Vagina (tissue), 2 donors: ENCODE results near the gene CTBP1. TPM values are rescaled to one million over a fixed set of nuclear protein-coding genes. Genes with fewer than 3 reads are reported as not detected.
A peak's percentile ranks its signal among the peaks of the same experiment; 100 is the strongest.

Source experiments
- DNase-seq, 2 donors: peaks; one replicate each; pipeline ENCODE4 v3.0.0-alpha.2; 2017; ENCODE audit errors: extremely low spot score in 2 of 2
- H3K27ac ChIP-seq: fragments of 200-600 bp; sonication (generic); one replicate; pipeline ENCODE4 v1.5.1; 2019
- H3K27me3 ChIP-seq: fragments of 200-600 bp; sonication (generic); one replicate; pipeline ENCODE4 v1.5.1; 2019
- H3K36me3 ChIP-seq, 2 donors: fragments of 200-600 bp; sonication (generic); one replicate each; pipeline ENCODE4 v1.5.1; 2017 to 2019
- H3K4me1 ChIP-seq: fragments of 200-600 bp; sonication (generic); one replicate; pipeline ENCODE4 v1.5.1; 2019
- H3K4me3 ChIP-seq, 2 donors: fragments of 200-600 bp; sonication (generic); 1 replicate in 1 of 2; 2 replicates in 1 of 2; pipeline ENCODE4 v1.5.1; 2016 to 2019
- H3K9me3 ChIP-seq: fragments of 200-600 bp; sonication (generic); one replicate; pipeline ENCODE4 v1.5.1; 2019
- POLR2A ChIP-seq, 2 donors: fragments of 450-650 bp; IDR thresholded peaks; one replicate each; pipeline ENCODE4 v1.6.1; 2017; ENCODE audit warnings: antibody characterized with exemption in 2 of 2, mild to moderate bottlenecking in 2 of 2, moderate library complexity in 2 of 2
- POLR2AphosphoS5 ChIP-seq, 2 donors: sonication (generic); formaldehyde crosslinking; IDR thresholded peaks; one replicate each; pipeline ENCODE4 v1.9.0; 2017; ENCODE audit warnings: antibody characterized with exemption in 2 of 2, mild to moderate bottlenecking in 2 of 2, low read depth in 1 of 2; ENCODE audit not compliant: insufficient read depth in 1 of 2
- intact Hi-C: fragments of 100-400 bp; cut with DNase I; formaldehyde crosslinking; loops from one replicate; pipeline ENCODE4 v1.15.1; 2023
- total RNA-seq: library from RNA; depleted of rRNA; stranded (reverse); fragments of >200 nt; gene quantifications from one replicate; pipeline ENCODE4 v1.2.3, GENCODE V29; 2016
- TF ChIP-seq, protein P1 (sequence below), 3 experiments: fragments of 450-650 bp in 2 of 3; fragments of 200-600 bp in 1 of 3; sonication (generic) in 1 of 3; IDR thresholded peaks; one replicate each; pipeline ENCODE4 v1.5.1; 2017 to 2019; ENCODE audit warnings: antibody characterized with exemption in 3 of 3, mild to moderate bottlenecking in 2 of 3, moderate library complexity in 2 of 3

The CTBP1 gene
- total RNA-seq, 1 donor from 2014 or later = 93.1 TPM

DNA sequence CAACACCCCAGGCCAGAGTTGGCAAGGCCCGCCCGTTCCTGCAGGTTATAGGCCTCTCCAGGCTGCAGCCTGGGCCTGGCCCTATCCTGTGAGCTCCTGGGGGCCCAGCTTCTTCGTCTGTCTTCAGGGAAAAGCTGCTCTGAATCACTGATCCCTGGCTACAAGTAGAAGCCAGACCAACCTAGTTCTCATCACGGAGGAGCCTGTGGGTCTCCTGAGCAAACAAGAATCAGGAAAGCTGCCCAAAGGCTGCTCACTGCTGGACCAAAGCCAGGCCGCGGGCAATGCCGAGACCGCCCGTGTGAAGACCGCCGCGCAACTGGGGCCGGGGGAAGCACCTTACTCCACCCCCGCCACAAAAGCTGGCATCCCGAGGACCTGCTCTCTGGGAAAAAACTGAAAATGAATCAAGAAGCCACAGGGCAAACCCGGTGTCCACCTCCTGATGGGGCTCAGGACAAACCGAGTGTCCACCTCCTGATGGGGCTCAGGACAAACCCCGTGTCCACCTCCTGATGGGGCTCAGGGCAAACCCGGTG, 12.8 kb downstream of the CTBP1 start:
- DNase-seq = no peak
- Histone ChIP-seq H3K4me3 (no peak overlapping the region), H3K9me3 (no peaks in the 10 kb centered on the region), H3K27me3 (no peaks in the 10 kb centered on the region), H3K27ac (no peak overlapping the region), H3K4me1 (peaks cover 49% of the 10 kb centered on the region), H3K36me3 (peaks cover 0 to 59% of the 10 kb centered on the region in 2 donors)
- TF ChIP-seq, protein P1, sequence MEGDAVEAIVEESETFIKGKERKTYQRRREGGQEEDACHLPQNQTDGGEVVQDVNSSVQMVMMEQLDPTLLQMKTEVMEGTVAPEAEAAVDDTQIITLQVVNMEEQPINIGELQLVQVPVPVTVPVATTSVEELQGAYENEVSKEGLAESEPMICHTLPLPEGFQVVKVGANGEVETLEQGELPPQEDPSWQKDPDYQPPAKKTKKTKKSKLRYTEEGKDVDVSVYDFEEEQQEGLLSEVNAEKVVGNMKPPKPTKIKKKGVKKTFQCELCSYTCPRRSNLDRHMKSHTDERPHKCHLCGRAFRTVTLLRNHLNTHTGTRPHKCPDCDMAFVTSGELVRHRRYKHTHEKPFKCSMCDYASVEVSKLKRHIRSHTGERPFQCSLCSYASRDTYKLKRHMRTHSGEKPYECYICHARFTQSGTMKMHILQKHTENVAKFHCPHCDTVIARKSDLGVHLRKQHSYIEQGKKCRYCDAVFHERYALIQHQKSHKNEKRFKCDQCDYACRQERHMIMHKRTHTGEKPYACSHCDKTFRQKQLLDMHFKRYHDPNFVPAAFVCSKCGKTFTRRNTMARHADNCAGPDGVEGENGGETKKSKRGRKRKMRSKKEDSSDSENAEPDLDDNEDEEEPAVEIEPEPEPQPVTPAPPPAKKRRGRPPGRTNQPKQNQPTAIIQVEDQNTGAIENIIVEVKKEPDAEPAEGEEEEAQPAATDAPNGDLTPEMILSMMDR (IDR thresholded peaks at IDR 0.05) = no peak
- TF ChIP-seq POLR2AphosphoS5 (IDR thresholded peaks at IDR 0.05; ENCODE audit: insufficient read depth in 1 of 2, low read depth in 1 of 2) (no peak), POLR2A (IDR thresholded peaks at IDR 0.05) (no peak)
- intact Hi-C loops = no loop called here

DNA sequence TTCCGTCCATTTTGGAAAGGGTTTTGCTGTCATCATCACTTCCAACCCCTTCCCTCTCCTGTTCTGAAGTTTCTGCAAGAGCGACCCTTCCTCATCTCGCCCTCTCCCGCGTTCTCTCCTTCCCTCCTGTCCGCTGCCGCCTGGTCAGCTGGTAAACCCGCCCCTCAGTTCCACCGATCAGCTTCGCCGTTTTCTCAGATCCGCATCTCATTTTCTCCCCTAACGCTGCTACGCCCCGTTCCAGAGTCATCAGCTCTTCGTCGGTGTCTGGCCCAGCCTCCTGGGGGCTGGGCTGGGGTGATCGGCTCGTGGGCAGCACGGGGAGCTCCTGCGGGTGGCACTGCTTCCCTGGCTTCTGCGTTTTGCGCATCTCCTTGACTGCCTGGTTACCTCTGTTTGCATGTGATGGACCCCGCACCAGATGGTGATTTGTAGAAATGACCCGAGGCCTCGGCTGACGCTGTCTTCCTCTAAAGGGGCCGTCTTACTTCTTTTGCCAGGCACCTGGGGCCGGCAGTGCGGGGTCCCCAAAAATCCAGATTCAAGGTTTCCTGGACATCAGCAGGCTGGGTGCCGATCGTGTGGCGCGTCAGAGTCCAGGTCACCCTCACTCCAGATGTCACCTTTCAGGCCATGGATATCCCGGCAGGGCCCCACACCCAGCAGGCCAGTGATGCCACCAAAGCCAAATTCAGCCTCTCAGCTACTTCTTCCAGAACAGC, 13.4 kb downstream of the CTBP1 start:
- peaks cover 0 to 56% of the 10 kb centered on the region in 2 donors for H3K36me3 ChIP-seq
- peak overlapping the region; percentile 44 for H3K27ac ChIP-seq
- no peak overlapping the region for H3K4me3 ChIP-seq
- no peak for DNase-seq
- H3K4me1 ChIP-seq = peaks cover 49% of the 10 kb centered on the region
- TF ChIP-seq POLR2AphosphoS5 (IDR thresholded peaks at IDR 0.05; ENCODE audit: insufficient read depth in 1 of 2, low read depth in 1 of 2) (no peak), POLR2A (IDR thresholded peaks at IDR 0.05) (no peak)
- TF ChIP-seq, protein P1 (IDR thresholded peaks at IDR 0.05) = no peak
- no peaks in the 10 kb centered on the region for H3K27me3 ChIP-seq
- H3K9me3 ChIP-seq = no peaks in the 10 kb centered on the region
- intact Hi-C loops = no loop called here

DNA sequence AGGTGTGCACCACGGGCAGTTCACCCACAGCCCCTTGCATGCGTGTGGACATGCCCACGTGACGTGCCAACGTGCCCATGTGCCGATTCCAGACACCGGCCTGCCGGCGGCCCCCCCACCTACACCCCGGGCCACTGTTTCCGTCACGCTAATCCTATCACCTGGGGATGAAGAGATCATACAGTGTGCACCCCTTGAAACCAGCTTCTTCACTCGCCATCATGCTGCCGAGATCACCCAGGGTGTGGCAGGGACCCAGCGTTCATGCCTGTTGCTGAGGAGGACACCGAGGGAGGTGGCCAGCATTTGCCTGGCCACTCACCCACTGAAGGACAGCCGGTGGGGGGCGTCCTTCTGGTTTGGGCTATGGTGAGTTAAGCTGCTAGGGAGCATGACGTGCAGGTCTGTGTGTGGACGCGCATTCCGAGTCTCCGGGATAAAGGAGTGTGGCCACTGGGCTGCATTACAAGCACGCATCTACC, 14.1 kb downstream of the CTBP1 start:
- Histone ChIP-seq H3K27me3 (no peaks in the 10 kb centered on the region), H3K4me1 (peaks cover 49% of the 10 kb centered on the region), H3K27ac (peak overlapping the region; percentile 44), H3K4me3 (no peak overlapping the region), H3K9me3 (no peaks in the 10 kb centered on the region), H3K36me3 (peaks cover 0 to 61% of the 10 kb centered on the region in 2 donors)
- no peak for TF ChIP-seq POLR2A (IDR thresholded peaks at IDR 0.05)
- no peak for TF ChIP-seq POLR2AphosphoS5 (IDR thresholded peaks at IDR 0.05; ENCODE audit: insufficient read depth in 1 of 2, low read depth in 1 of 2)
- TF ChIP-seq, protein P1 (IDR thresholded peaks at IDR 0.05) = no peak
- no peak for DNase-seq
- intact Hi-C loops = no loop called here

DNA sequence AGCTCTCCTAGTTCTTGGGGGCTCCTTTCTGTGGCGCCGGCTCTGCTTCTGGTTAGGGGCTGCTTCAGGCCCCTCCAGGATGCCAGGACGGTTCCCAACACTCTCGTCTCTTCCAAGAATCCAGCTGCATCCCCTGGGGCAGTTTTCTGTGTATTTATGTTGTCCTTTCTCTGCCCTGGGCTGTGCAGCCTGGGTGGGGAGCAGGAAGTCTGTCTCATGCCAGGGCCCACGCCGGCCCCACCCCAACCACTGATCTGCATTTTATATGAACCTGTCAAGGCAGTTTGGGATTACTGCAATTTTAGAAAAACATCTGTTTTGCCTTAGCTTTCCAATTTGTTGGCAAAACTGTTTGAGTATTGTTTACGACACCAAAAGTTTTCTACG, 14.6 kb downstream of the CTBP1 start:
- no peak for DNase-seq
- Histone ChIP-seq H3K4me1 (peaks cover 47% of the 10 kb centered on the region), H3K4me3 (no peak overlapping the region), H3K27me3 (no peaks in the 10 kb centered on the region), H3K9me3 (no peaks in the 10 kb centered on the region), H3K27ac (peak overlapping the region; percentile 42), H3K36me3 (peaks cover 0 to 59% of the 10 kb centered on the region in 2 donors)
- intact Hi-C loops = no loop called here
- TF ChIP-seq POLR2AphosphoS5 (IDR thresholded peaks at IDR 0.05; ENCODE audit: insufficient read depth in 1 of 2, low read depth in 1 of 2) (peak in 1 of 2 donors; percentile 59), POLR2A (IDR thresholded peaks at IDR 0.05) (no peak)

DNA sequence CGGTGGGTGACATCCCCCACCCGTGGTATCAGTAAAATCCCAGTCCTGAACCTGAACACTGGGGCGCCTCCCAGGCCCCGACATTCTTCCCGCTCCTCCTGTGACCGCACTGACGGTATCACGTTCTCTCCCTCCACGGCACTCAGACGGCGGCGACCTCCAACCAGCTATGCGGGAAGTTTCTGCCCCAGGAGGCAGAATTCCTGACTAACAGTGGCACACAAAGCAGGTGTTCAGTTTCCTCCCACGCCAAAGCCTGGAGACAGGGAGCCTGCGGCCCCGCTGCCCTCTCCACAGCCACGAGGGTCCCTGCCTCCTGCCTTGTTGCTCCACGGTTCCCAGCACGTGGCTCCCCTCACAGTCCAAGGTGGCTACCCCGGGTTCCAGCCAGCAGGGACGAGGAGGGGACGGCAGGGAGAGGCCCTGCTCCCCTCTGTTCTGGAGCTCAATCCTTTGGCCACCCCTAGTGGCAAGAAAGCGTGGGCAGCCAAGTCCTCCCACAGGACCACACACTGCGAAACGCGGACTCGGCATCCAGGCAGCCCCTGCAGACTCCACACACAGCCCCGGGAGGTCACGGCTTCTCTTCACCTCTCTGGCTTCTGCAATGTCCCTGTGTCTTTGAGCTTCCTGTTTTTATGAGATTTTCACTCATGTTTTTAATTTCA, 15.2 kb downstream of the CTBP1 start:
- intact Hi-C loops = no loop called here
- Histone ChIP-seq H3K4me1 (peaks cover 42% of the 10 kb centered on the region), H3K9me3 (no peaks in the 10 kb centered on the region), H3K27me3 (no peaks in the 10 kb centered on the region), H3K4me3 (no peak overlapping the region), H3K27ac (peak overlapping the region; percentile 42), H3K36me3 (peaks cover 0 to 58% of the 10 kb centered on the region in 2 donors)
- no peak for DNase-seq
- no peak for TF ChIP-seq POLR2A (IDR thresholded peaks at IDR 0.05)
- TF ChIP-seq POLR2AphosphoS5 (IDR thresholded peaks at IDR 0.05; ENCODE audit: insufficient read depth in 1 of 2, low read depth in 1 of 2) = no peak
- TF ChIP-seq, protein P1 (IDR thresholded peaks at IDR 0.05) = peak; percentile 26 to 45 (median 36)
